GM12891 (cell line): Measurements from ENCODE around the gene CNPY1.

Experiments
- PAX5 ChIP-seq: IDR thresholded peaks from 2 replicates; pipeline ENCODE4 v1.6.1; 2011; ENCODE audit warnings: low read length, moderate library complexity, mild to moderate bottlenecking; ENCODE audit not compliant: insufficient read depth, severe bottlenecking
- POLR2A ChIP-seq: IDR thresholded peaks from 2 replicates; pipeline ENCODE4 v1.6.1; 2011; ENCODE audit warnings: low read depth, low read length, control low read depth
- POLR2AphosphoS5 ChIP-seq: IDR thresholded peaks from 2 replicates; pipeline ENCODE4 v1.6.1; 2011; ENCODE audit warnings: low read depth, low read length, control low read depth
- TAF1 ChIP-seq: IDR thresholded peaks from 2 replicates; pipeline ENCODE4 v1.6.1; 2011; ENCODE audit warnings: low read depth, low read length, control low read depth

GRCh38 chr7:155589001-155589980 lies 42.9 kb upstream of the CNPY1 start:
- TF ChIP-seq POLR2A (no peak), PAX5 (no peak), POLR2AphosphoS5 (no peak), TAF1 (no peak)
